ENCODE measurements around the gene MAGEA1. TPM values are rescaled to one million over a fixed set of nuclear protein-coding genes. Genes with fewer than 3 reads are reported as not detected.

MAGEA1 gene, protein sequence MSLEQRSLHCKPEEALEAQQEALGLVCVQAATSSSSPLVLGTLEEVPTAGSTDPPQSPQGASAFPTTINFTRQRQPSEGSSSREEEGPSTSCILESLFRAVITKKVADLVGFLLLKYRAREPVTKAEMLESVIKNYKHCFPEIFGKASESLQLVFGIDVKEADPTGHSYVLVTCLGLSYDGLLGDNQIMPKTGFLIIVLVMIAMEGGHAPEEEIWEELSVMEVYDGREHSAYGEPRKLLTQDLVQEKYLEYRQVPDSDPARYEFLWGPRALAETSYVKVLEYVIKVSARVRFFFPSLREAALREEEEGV
- not detected in 2 replicates for total RNA-seq

DNA sequence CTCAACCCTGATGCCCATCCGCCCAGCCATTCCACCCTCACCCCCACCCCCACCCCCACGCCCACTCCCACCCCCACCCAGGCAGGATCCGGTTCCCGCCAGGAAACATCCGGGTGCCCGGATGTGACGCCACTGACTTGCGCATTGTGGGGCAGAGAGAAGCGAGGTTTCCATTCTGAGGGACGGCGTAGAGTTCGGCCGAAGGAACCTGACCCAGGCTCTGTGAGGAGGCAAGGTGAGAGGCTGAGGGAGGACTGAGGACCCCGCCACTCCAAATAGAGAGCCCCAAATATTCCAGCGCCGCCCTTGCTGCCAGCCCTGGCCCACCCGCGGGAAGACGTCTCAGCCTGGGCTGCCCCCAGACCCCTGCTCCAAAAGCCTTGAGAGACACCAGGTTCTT is at the start of gene MAGEA1:
TSS of gene MAGEA1 (plus strand) at position 154 of the 400 bp plus-strand sequence. CDS start 3,106 bp downstream, outside the sequence.

Other genes with a start within 250 kb of the MAGEA1 start
- gene PNMA5, start 185.2 kb upstream of the MAGEA1 start, total RNA-seq: not detected in 2 replicates
- gene PNMA3, start 122.8 kb upstream of the MAGEA1 start, total RNA-seq: not detected in 2 replicates
- gene PNMA6A, start 106.8 kb upstream of the MAGEA1 start, total RNA-seq: 0.65 and 0.80 TPM in 2 replicates
- gene PNMA6F, start 142.5 kb downstream of the MAGEA1 start, total RNA-seq: not detected in 2 replicates
- 8.1 and 14.2 TPM in 2 replicates for gene ZNF275, start 154.9 kb downstream of the MAGEA1 start, total RNA-seq
- gene PNMA6E, start 222.1 kb downstream of the MAGEA1 start, total RNA-seq: not detected in 2 replicates
- gene ZFP92, start 232.2 kb downstream of the MAGEA1 start, total RNA-seq: 0.32 and 0.39 TPM in 2 replicates